Duodenal mucosa (tissue), 2 donors: ENCODE data around the gene SPRR4.

ENCODE experiments used
- H3K27ac ChIP-seq: one replicate; pipeline ENCODE4 v1.7.0; 2013; ENCODE audit warnings: low read depth, low read length
- H3K27me3 ChIP-seq, 2 donors: one replicate each; pipeline ENCODE4 v1.7.0; 2013; ENCODE audit warnings: low read length in 2 of 2, control low read depth in 1 of 2; ENCODE audit not compliant: insufficient read depth in 2 of 2, control insufficient read depth in 1 of 2
- H3K36me3 ChIP-seq, 2 donors: one replicate each; pipeline ENCODE4 v1.7.0; 2013; ENCODE audit warnings: low read length in 2 of 2, control low read depth in 1 of 2; ENCODE audit not compliant: insufficient read depth in 2 of 2, control insufficient read depth in 1 of 2
- H3K4me1 ChIP-seq, 2 donors: one replicate each; pipeline ENCODE4 v1.7.0; 2013; ENCODE audit warnings: low read length in 2 of 2, control low read depth in 1 of 2; ENCODE audit not compliant: insufficient read depth in 2 of 2, control insufficient read depth in 1 of 2
- H3K4me3 ChIP-seq, 2 donors: one replicate each; pipeline ENCODE4 v1.7.0; 2013; ENCODE audit warnings: low read length in 2 of 2, low read depth in 1 of 2
- H3K9ac ChIP-seq, 2 donors: one replicate each; pipeline ENCODE4 v1.7.0; 2013; ENCODE audit warnings: low read length in 2 of 2, low read depth in 1 of 2
- H3K9me3 ChIP-seq, 2 donors: one replicate each; pipeline ENCODE4 v1.7.0; 2013; ENCODE audit warnings: low read length in 2 of 2, control low read depth in 1 of 2; ENCODE audit not compliant: control insufficient read depth in 1 of 2

SPRR4 gene

GRCh38 chr1:152946651-152947256, 23.7 kb upstream of the SPRR4 start, which contains the start of gene SPRR5:
Gene SPRR5 (plus strand): TSS chr1:152947206. CDS start chr1:152948555, 1,349 bp downstream.
- Histone ChIP-seq H3K27me3 (peaks cover 3 to 4% of the 10 kb centered on the region in 2 donors), H3K36me3 (no peaks in the 10 kb centered on the region), H3K4me1 (no peaks in the 10 kb centered on the region), H3K4me3 (no peak within 1 kb of the TSS), H3K27ac (no peak within 1 kb of the TSS), H3K9me3 (no peaks in the 10 kb centered on the region), H3K9ac (no peak within 1 kb of the TSS)

- no peaks in the 10 kb centered on the region for H3K9me3 ChIP-seq
- peaks cover 3 to 4% of the 10 kb centered on the region in 2 donors for H3K27me3 ChIP-seq
- H3K9ac ChIP-seq, result no peak overlapping the region
- no peaks in the 10 kb centered on the region for H3K4me1 ChIP-seq
- H3K27ac ChIP-seq, result no peak overlapping the region
- H3K36me3 ChIP-seq, result no peaks in the 10 kb centered on the region
- H3K4me3 ChIP-seq, result no peak overlapping the region
Observed at GRCh38 chr1:152951711-152952110, 18.7 kb upstream of the SPRR4 start.

GRCh38 chr1:152953761-152954160, 16.7 kb upstream of the SPRR4 start:
- Histone ChIP-seq H3K27ac (no peak overlapping the region), H3K4me3 (no peak overlapping the region), H3K4me1 (no peaks in the 10 kb centered on the region), H3K36me3 (no peaks in the 10 kb centered on the region), H3K9ac (no peak overlapping the region), H3K9me3 (no peaks in the 10 kb centered on the region), H3K27me3 (peaks cover 0 to 3% of the 10 kb centered on the region in 2 donors)

- H3K27ac ChIP-seq, result no peak overlapping the region
- peaks cover 0 to 5% of the 10 kb centered on the region in 2 donors for H3K27me3 ChIP-seq
- no peaks in the 10 kb centered on the region for H3K36me3 ChIP-seq
- H3K9ac ChIP-seq, result no peak overlapping the region
- H3K9me3 ChIP-seq, result no peaks in the 10 kb centered on the region
- no peak overlapping the region for H3K4me3 ChIP-seq
- no peaks in the 10 kb centered on the region for H3K4me1 ChIP-seq
Observed at GRCh38 chr1:152954436-152954835, 16.0 kb upstream of the SPRR4 start.

GRCh38 chr1:152957561-152957960, 12.9 kb upstream of the SPRR4 start:
- Histone ChIP-seq H3K27ac (no peak overlapping the region), H3K4me3 (no peak overlapping the region), H3K4me1 (no peaks in the 10 kb centered on the region), H3K9me3 (no peaks in the 10 kb centered on the region), H3K9ac (no peak overlapping the region), H3K27me3 (peaks cover 0 to 6% of the 10 kb centered on the region in 2 donors), H3K36me3 (no peaks in the 10 kb centered on the region)

- Histone ChIP-seq H3K9ac (no peak overlapping the region), H3K27ac (no peak overlapping the region), H3K27me3 (peaks cover 0 to 6% of the 10 kb centered on the region in 2 donors), H3K4me1 (no peaks in the 10 kb centered on the region), H3K9me3 (no peaks in the 10 kb centered on the region), H3K36me3 (no peaks in the 10 kb centered on the region), H3K4me3 (no peak overlapping the region)
Observed at GRCh38 chr1:152959273-152959672, 11.2 kb upstream of the SPRR4 start.

GRCh38 chr1:152959801-152960451, 10.5 kb upstream of the SPRR4 start:
- Histone ChIP-seq H3K9ac (no peak overlapping the region), H3K36me3 (no peaks in the 10 kb centered on the region), H3K4me3 (no peak overlapping the region), H3K4me1 (no peaks in the 10 kb centered on the region), H3K27ac (no peak overlapping the region), H3K9me3 (no peaks in the 10 kb centered on the region), H3K27me3 (peaks cover 0 to 8% of the 10 kb centered on the region in 2 donors)

GRCh38 chr1:152960452-152961044, 9.9 kb upstream of the SPRR4 start:
- Histone ChIP-seq H3K27ac (no peak overlapping the region), H3K4me3 (no peak overlapping the region), H3K4me1 (no peaks in the 10 kb centered on the region), H3K9ac (no peak overlapping the region), H3K9me3 (no peaks in the 10 kb centered on the region), H3K36me3 (no peaks in the 10 kb centered on the region), H3K27me3 (peaks cover 0 to 8% of the 10 kb centered on the region in 2 donors)

- H3K27ac ChIP-seq, result no peak overlapping the region
- peaks cover 0 to 8% of the 10 kb centered on the region in 2 donors for H3K27me3 ChIP-seq
- H3K4me1 ChIP-seq, result no peaks in the 10 kb centered on the region
- H3K9ac ChIP-seq, result no peak overlapping the region
- no peaks in the 10 kb centered on the region for H3K9me3 ChIP-seq
- no peaks in the 10 kb centered on the region for H3K36me3 ChIP-seq
- H3K4me3 ChIP-seq, result no peak overlapping the region
Observed at GRCh38 chr1:152961226-152961891, 9.1 kb upstream of the SPRR4 start.

- Histone ChIP-seq H3K9ac (no peak overlapping the region), H3K4me1 (no peaks in the 10 kb centered on the region), H3K9me3 (no peaks in the 10 kb centered on the region), H3K4me3 (no peak overlapping the region), H3K27ac (no peak overlapping the region), H3K27me3 (peaks cover 0 to 8% of the 10 kb centered on the region in 2 donors), H3K36me3 (no peaks in the 10 kb centered on the region)
Observed at GRCh38 chr1:152962876-152963415, 7.5 kb upstream of the SPRR4 start.
